GM23338 (cell line): ENCODE data around the gene TNFRSF21. TPM values are rescaled to one million over a fixed set of nuclear protein-coding genes. Genes with fewer than 3 reads are reported as not detected.

Experiments used
- ATAC-seq: fragments of 200-7000 bp; cut with Tn5 transposase; 3 replicates; pipeline ENCODE4 v1.9.1; 2020
- DNase-seq: peaks from one replicate; pipeline ENCODE4 v3.0.0-alpha.2; 2015; ENCODE audit warnings: low spot score
- H2AFZ ChIP-seq: fragments of 200-600 bp; sonication (generic); 2 replicates; pipeline ENCODE4 v1.8.0; 2016; ENCODE audit warnings: antibody characterized with exemption, mild to moderate bottlenecking, moderate library complexity
- H3F3A ChIP-seq: fragments of 200-600 bp; sonication (generic); replicated peaks from 2 replicates; pipeline ENCODE4 v1.8.0; 2017; ENCODE audit warnings: antibody characterized with exemption, mixed run types, low read depth
- H3K27ac ChIP-seq: fragments of 200-600 bp; sonication (generic); 2 replicates; pipeline ENCODE4 v1.6.1; 2016; ENCODE audit warnings: low read depth
- H3K27me3 ChIP-seq: fragments of 200-600 bp; sonication (generic); 2 replicates; pipeline ENCODE4 v1.8.0; 2016; ENCODE audit warnings: mild to moderate bottlenecking, mixed run types, moderate library complexity; ENCODE audit not compliant: insufficient read depth
- H3K36me3 ChIP-seq: fragments of 200-600 bp; sonication (generic); 2 replicates; pipeline ENCODE4 v1.8.0; 2016; ENCODE audit warnings: mild to moderate bottlenecking; ENCODE audit not compliant: insufficient read depth
- H3K4me1 ChIP-seq: fragments of 200-600 bp; sonication (generic); 2 replicates; pipeline ENCODE4 v1.8.0; 2016; ENCODE audit warnings: mild to moderate bottlenecking, moderate library complexity; ENCODE audit not compliant: insufficient read depth
- H3K4me2 ChIP-seq: fragments of 200-600 bp; sonication (generic); 2 replicates; pipeline ENCODE4 v1.7.1; 2017; ENCODE audit warnings: mixed run types
- H3K4me3 ChIP-seq: fragments of 200-600 bp; sonication (generic); 2 replicates; pipeline ENCODE4 v1.6.1; 2016; ENCODE audit warnings: mixed run types
- H3K79me2 ChIP-seq: fragments of 200-600 bp; sonication (generic); replicated peaks from 2 replicates; pipeline ENCODE4 v1.8.0; 2017; ENCODE audit warnings: mild to moderate bottlenecking; ENCODE audit not compliant: insufficient read depth
- H3K9me2 ChIP-seq: fragments of 200-600 bp; sonication (generic); 2 replicates; pipeline ENCODE4 v1.8.0; 2017; ENCODE audit not compliant: insufficient read depth
- H4K20me1 ChIP-seq: fragments of 200-600 bp; sonication (generic); replicated peaks from 2 replicates; pipeline ENCODE4 v1.8.0; 2017; ENCODE audit warnings: mild to moderate bottlenecking; ENCODE audit not compliant: insufficient read depth
- H3K27ac Mint-ChIP-seq: 2 replicates; pipeline ENCODE4 v1.8.0; 2020; ENCODE audit warnings: inconsistent platforms, mild to moderate bottlenecking, moderate library complexity, mixed read lengths
- H3K27me3 Mint-ChIP-seq: 3 replicates; pipeline ENCODE4 v1.8.0; 2022; ENCODE audit warnings: low read depth, mild to moderate bottlenecking, moderate library complexity, mixed read lengths, inconsistent platforms; ENCODE audit not compliant: insufficient read depth, poor library complexity
- H3K36me3 Mint-ChIP-seq: 3 replicates; pipeline ENCODE4 v1.8.0; 2021; ENCODE audit warnings: low read depth, mild to moderate bottlenecking, inconsistent platforms, moderate library complexity, mixed read lengths
- H3K4me1 Mint-ChIP-seq: 3 replicates; pipeline ENCODE4 v1.8.0; 2020; ENCODE audit warnings: mild to moderate bottlenecking, inconsistent platforms, mixed read lengths
- H3K4me3 Mint-ChIP-seq: 3 replicates; pipeline ENCODE4 v1.8.0; 2021; ENCODE audit warnings: moderate library complexity, mild to moderate bottlenecking, inconsistent platforms, mixed read lengths
- H3K9me3 Mint-ChIP-seq: 3 replicates; pipeline ENCODE4 v1.8.0; 2020; ENCODE audit warnings: moderate library complexity, mild to moderate bottlenecking, inconsistent platforms, mixed read lengths
- CREB1 ChIP-seq: fragments of 250-450 bp; sonication (Bioruptor Pico); IDR thresholded peaks from 2 replicates; pipeline ENCODE4 v1.5.0; 2020; ENCODE audit warnings: low read depth, mild to moderate bottlenecking, moderate library complexity
- EZH2phosphoT487 ChIP-seq: fragments of 200-600 bp; sonication (generic); IDR thresholded peaks from one replicate; pipeline ENCODE4 v1.8.1; 2018; ENCODE audit warnings: antibody characterized with exemption; ENCODE audit not compliant: unreplicated experiment
- NANOG ChIP-seq: IDR thresholded peaks from 2 replicates; pipeline ENCODE4 v1.6.1; 2016; ENCODE audit warnings: antibody characterized with exemption, borderline replicate concordance
- REST ChIP-seq: IDR thresholded peaks from one replicate; pipeline ENCODE4 v1.6.1; 2018; ENCODE audit warnings: antibody characterized with exemption; ENCODE audit not compliant: unreplicated experiment
- ZNF331 ChIP-seq: fragments of 250-450 bp; sonication (Bioruptor Pico); IDR thresholded peaks from 2 replicates; pipeline ENCODE4 v1.5.0; 2020; ENCODE audit warnings: low read depth, mild to moderate bottlenecking, moderate library complexity
- ZNF462 ChIP-seq: fragments of 250-450 bp; sonication (Bioruptor Pico); IDR thresholded peaks from 2 replicates; pipeline ENCODE4 v1.5.0; 2020; ENCODE audit warnings: mild to moderate bottlenecking, moderate library complexity
- polyA plus RNA-seq: library from polyadenylated mRNA; unstranded; fragments of >200 nt; fragmentation: Nextera tagmentation; extraction: Ambion mirVana; gene quantifications from 2 replicates; pipeline ENCODE4 v1.2.1, GENCODE V29; 2016
- total RNA-seq: library from RNA; depleted of rRNA; stranded (reverse); fragments of >200 nt; shearing (Covaris generic); gene quantifications from 2 replicates; pipeline ENCODE4 v1.2.3, GENCODE V29; 2014

The TNFRSF21 gene
- total and polyA plus RNA-seq, 2 experiments from 2014 or later: 22.1 to 48.1 TPM

- no peak overlapping the region for H2AFZ ChIP-seq
These were observed 102.4 kb downstream of the TNFRSF21 start for GRCh38 chr6:47207261-47207660.

More at GRCh38 chr6:47207261-47207660, 102.4 kb downstream of the TNFRSF21 start:
- Histone ChIP-seq H3F3A (no peaks in the 10 kb centered on the region), H3K27me3 (no peaks in the 10 kb centered on the region), H4K20me1 (no peaks in the 10 kb centered on the region), H3K4me2 (no peak overlapping the region), H3K79me2 (no peaks in the 10 kb centered on the region), H3K36me3 (no peaks in the 10 kb centered on the region), H3K4me1 (no peaks in the 10 kb centered on the region), H3K9me2 (peaks cover 10% of the 10 kb centered on the region; the same call in 1 of the 2 replicates), H3K27ac (no peak overlapping the region), H3K4me3 (no peak overlapping the region)
- DNase-seq (no peak), ATAC-seq (no peak)
- Mint-ChIP-seq H3K4me1 (no peaks in the 10 kb centered on the region; the same call in 2 of the 3 replicates), H3K9me3 (no peaks in the 10 kb centered on the region), H3K27me3 (peaks cover 2% of the 10 kb centered on the region), H3K4me3 (no peak overlapping the region), H3K36me3 (no peaks in the 10 kb centered on the region), H3K27ac (no peak overlapping the region)
- TF ChIP-seq EZH2phosphoT487 (no peak), NANOG (no peak), CREB1 (CRISPR knock-in tag) (no peak), REST (no peak), ZNF462 (CRISPR knock-in tag) (no peak), ZNF331 (CRISPR knock-in tag) (no peak)
